ENCODE measurements around the gene IGSF21.
A peak's percentile ranks its signal among the peaks of the same experiment; 100 is the strongest.
"Not testable (repeated sequence)": the region's sequence is repeated elsewhere in the genome, so short reads cannot be mapped to it uniquely, and the experiment has no call there.

The IGSF21 gene

DNA sequence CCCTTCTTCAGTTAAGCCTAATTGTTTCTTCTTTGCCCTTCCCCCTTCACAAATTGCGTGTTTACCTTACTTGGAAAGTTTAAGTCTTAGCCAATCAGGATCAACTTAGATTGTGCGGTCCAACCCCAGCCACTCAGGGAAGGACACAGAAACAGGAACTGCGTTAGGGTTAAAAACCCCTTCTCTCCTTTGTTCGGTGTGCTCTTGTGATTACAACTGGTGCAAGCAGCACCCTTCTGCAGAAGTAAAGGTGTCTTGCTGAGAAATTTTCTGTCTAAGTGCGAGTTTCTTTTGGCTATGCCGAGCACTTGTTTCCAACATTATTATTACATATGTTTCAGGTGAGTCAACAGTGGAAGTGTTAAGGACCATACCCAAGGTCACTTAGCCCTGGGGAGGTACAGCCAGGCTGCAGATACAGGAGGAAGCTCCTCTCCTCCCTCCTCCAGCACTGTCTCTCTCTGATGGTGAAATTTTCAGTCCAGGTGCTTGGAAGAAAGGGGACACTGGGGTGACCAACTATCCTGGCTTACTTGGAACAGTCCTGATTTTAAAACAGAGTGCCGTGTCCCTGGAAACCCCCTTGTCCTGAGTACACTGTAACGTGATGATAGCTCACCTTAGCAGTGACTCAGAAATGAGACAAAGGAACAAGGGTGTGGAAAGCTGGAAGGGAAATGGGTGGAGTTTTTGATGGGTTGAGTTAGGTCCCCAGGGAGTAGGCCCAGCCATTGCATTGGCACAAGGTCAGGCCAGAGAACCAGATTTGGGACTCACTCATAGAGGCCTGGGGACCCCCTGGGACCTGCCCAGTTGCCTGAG lies 304.4 kb downstream of the IGSF21 start:
- no peak for DNase-seq

DNA sequence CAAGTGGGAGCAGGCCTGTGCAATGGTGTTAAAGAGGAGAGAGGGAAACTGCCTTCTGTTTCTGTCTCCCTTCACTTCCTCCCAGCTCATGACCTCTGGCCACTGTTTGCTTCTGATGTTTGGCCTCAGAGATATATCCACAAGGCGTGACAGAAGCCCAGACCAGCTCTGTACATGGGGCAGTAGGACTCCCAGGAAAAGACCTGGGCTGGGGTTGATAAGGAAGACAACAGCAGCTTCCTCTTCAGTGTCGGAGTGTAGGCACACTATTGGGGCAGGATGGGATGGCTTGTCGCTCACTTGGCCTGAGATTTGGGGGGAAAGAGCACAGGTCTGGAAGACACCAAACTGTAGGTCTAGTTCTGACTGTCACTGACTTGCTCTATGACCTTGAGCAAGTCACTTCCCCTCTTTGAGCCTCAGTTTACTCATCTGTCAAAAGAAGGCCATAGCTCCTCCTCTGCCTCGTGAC lies 305.3 kb downstream of the IGSF21 start:
- no peak for DNase-seq

DNA sequence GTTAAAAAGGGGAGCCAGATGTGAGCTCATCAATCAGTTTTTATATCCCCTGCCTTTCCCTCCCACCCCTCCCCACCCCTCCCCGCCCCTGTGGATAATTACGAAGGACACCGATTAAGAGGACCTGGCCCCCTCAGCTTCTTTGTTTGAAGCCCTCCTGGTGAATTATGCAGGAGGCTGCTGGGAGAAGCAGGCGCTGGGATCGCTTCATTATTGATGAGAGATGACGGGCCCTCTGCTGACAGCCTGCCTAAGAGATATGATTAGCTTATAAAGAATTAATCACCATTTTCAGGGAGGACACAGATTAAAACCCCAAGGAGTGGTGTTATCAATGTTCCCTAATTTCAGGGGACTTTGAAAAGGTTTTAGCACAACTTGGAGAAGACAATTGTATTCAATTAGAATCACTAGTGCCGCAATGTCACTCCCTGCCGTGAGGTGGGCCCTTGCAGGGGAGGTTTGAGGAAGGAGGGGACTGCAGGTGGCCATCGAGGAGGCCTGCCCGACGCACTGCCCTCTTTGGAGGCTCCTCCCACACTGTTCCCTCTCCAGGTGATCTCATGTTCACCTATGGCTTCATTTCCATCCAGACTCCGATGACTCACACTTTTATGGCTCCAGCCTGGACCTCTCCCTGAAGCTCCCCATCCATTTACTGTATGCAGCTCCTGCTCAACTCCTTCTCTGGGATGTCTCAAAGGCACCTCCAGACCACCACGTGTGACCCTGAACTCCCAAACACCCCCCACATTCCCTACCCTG lies 306.1 kb downstream of the IGSF21 start:
- peak; percentile 56 for DNase-seq

DNA sequence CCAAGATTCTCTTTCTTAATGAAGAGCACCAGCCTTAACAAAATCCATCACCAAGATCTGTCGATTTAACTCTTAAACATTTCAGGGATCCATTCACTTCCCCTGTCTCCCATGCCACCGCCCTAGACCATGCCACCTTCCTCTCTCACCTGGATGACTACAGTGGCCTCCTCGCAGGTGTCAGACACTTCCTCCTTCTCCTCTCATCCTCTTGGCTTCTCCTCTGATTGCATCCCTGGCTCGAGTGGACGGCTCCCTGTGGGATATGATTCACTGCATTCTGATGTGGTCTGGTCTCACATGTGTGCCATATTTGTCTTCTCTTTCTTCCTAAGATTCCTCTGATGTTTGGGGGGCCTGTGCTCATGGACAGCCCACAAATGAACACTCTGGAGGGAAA lies 306.7 kb downstream of the IGSF21 start:
- no peak for DNase-seq

DNA sequence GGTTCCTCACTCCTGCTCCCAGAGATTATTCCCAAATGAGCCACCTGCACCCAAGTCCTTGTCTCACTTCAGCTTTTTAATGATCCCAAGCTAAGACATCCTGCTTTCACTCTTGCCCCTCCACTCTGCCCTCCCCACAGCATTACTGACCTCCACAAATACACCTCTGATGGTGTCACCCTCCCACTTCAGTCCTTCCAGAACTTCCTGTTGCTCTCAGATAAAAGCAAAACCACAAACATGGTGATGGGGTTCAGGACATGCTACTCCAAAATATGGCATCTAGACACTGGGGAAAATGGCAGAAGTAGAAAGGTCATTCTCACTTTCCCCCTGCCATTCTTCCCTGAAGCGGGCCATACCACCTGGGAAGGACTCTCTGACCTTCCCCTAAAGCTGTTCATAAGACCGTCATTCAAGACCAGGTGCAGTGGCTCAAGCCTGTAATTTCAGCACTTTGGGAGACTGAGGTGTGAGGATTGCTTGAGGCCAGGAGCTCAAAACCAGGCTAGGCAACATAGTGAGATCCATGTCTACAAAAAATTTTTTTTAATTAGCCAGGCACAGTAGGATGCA lies 307.4 kb downstream of the IGSF21 start:
- no peak for DNase-seq

DNA sequence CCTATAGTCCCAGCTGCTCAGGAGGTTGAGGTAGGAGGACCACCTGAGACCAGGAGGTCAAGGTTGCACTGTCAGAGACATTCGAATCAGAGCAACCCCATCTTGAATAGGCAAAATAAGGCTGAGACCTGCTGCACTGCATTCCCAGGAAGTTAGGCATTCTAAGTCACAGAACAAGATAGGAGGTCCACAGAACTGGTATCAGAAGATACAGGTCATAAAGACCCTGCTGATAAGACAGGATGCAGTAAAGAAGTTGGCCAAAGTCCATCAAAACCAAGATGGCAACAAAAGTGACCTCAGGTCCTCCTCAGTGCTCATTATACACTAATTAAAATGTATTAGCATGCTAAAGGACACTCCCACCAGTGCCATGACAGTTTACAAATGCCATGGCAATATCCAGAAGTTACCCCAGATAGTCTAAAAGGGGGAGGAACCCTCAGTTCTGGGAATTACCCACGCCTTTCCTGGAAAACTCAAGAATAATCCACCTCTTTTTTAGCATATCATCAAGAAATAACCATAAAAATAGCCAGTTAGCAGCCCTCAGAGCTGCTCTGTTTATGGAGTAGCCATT lies 307.9 kb downstream of the IGSF21 start:
- no peak for DNase-seq

DNA sequence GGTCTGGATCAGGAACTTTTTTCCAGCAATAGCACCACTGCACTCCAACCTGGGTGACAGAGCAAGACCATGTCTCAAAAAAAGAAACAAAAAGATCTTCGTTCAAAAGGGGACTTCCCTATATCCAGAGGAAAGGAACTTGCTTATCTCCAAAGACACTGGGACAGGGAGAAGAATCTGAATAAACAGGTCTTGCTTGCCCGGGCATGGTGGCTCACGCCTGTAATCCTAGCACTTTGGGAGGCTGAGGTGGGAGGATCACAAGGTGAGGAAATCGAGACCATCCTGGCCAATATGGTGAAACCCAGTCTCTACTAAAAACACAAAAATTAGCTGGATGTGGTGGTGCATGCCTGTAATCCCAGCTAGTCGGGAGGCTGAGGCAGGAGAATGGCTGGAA lies 308.5 kb downstream of the IGSF21 start:
- not testable (repeated sequence) for DNase-seq

DNA sequence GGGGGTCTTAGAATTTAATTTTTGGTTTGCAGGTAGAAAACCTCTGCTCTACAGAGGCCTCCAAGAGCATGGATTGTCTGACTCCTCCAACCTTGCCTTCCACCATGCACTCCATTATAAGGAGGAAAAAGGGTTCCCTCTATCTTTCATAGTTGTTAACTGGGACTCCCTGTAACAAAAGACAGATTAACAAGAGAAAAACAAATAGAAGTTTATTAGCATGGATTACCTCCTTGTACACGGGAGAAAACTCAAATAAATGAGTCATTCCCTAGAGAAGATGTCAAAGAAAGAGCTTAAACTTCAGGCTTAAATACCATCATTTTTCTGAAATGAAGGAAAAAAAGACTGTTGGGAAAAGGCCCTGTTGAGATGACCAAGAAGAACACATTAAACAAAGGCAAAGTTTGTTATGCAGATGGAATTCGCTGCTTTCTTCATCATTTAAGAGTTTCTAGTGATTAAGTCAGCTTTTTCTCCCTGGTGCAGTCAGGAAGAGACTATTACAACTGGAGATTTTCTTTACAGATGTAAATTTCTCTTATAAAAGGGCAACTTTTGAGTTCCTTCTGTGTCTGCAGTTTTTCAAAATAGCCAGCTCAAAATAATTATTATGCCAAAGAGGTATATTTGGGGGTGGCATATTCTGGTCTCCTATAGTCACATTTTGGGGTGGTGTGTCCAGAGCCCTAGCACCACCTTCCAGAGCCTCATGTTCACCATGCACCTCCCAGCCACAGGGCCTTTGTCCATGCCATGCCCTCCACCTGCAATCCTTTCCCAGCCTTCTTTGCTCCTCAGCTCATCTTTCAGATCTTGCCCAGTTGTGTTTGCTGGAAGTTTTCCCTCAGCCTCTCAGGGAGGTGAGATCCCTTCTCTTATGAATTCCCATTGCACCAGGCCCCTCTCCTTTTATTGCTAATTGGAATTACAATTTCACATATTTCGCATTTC lies 310.0 kb downstream of the IGSF21 start:
- DNase-seq, result no peak

DNA sequence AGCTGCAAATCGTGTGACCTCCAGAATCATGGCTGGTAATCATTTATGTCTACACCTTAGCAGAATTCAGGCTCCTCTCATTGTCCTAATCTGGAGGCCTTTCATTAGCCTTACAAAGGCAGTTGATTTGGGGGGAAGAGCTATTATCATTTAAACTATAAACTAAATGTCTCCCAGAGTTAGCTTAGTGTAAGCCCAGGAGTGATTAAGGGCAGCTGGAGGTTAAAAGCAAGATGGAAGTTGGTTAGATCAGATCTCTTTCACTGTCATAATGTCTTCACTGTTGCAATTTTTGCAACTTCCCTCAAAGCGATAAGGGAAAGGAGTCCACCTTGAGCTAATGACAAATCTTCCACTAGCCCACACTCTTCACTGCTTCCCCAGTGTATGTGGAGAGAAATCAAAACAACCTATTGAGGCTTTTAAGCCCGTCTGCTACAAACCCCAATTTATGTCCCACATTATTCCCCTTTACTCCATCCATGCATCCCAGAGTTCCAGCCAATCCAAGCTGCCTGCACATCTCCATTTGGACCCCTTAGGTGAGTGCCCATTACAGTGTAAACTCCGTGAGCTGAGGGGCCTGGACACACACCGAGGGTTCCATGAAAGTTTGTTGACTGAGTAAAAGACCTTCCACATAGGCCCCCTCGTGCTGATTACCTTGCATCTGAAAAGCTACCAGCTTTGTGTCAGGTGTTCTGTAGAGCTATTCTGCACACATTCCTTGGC lies 311.7 kb downstream of the IGSF21 start:
- DNase-seq, result no peak

DNA sequence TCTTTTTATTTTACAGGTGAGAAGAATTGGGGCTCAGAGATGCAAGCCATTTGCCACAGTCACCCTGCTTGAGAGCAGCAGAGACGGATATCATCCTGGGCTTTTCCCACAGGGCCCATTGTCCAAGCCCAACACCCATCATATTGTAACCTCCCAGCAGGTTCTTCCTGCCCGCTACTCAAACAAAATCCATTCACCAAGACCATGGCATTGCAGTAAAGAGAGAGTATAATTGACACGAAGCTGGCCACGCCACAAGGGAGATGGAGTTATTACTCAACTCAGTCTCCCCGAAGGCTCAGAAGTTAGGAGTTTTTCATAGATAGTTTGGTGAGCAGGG lies 312.2 kb downstream of the IGSF21 start:
- DNase-seq, result no peak

DNA sequence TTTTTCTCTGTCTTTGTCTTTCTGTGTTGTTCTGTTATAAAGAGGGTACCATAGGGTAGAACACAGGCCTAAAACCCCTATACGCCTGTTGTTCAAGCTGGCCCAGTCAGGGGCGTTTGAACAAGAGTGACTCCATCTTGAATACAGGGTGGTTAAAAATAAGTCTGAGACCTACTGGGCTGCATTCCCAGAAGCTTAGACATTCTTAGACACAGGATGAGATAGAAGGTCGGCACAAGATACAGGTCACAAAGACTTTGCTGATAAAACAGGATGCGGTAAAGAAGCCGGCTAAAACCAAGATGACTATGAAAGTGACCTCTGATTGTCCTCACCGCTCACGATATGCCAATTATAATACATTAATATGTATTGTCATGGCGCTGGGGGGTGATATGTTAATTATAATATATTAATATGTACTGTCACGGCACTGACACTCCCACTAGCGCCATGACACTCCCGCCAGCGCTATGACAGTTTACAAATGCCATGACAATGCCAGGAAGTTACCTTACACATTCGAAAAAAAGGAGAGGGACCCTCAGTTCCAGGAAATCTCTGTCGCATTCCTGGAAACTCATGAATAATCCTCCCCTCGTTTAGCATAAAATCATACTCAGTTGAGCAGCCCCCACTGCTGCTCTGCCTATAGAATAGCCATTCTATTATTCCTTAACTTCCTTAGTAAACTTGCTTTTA lies 314.6 kb downstream of the IGSF21 start:
- no peak for DNase-seq

DNA sequence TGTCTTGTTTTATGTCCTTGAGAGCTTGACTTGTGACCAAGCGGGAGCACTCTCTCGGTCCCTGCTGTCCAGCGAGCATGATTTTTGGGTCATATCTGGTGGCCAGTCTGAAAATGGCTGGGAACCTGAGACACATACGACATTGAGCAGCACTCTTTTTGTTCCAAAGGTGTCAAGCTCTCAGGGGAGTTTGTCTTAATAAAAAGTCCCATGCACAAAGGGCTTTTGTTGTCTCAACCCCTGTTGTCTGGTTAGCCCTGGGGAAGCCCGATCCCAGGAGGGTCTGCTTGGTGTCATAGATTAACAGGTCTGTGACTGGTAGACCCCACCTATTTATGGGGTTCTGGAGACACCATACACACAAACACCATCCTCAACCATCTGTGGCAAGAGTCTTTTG lies 315.4 kb downstream of the IGSF21 start:
- no peak for DNase-seq

DNA sequence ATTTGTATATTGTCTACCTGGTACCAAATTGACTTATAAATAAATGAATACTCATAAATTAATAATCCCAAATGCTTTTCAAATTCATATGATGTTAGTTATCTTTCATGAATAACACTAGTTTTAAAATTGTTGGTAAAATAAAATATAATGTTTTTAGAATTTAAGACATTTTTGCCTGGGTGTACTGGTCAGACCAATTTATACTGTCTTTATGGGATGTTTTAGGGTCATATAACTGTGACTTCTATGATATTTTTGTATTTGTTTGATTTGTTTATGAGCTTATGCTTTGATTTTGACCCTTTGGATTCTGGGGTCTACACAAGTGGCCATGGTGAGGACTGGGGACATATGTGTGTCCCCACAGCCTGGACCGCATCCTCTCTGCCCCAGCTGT lies 319.0 kb downstream of the IGSF21 start:
- no peak for DNase-seq

Measured in retina (tissue), 1 donor.